Measurements from ENCODE around the gene FBXW7. TPM values are rescaled to one million over a fixed set of nuclear protein-coding genes. Genes with fewer than 3 reads are reported as not detected.
"Not testable (repeated sequence)": the region's sequence is repeated elsewhere in the genome, so short reads cannot be mapped to it uniquely, and the experiment has no call there.

FBXW7 gene
- total RNA-seq, 2 donors from 2014 or later = 32.4 to 39.2 TPM

GRCh38 chr4:152556283-152556682 is 20.4 kb upstream of the FBXW7 start:
- ATAC-seq = no peak
- DNase-seq = no peak

GRCh38 chr4:152554742-152555141 is 18.9 kb upstream of the FBXW7 start:
- ATAC-seq = no peak
- intact Hi-C loops (cut with DNase I, micrococcal nuclease) = no loop called here
- DNase-seq = no peak

More at GRCh38 chr4:152556283-152556682, 20.4 kb upstream of the FBXW7 start:
- intact Hi-C loops (cut with DNase I, micrococcal nuclease) = no loop called here

- DNase-seq; intact Hi-C loops (cut with DNase I, micrococcal nuclease); ATAC-seq: not testable (repeated sequence)
These were observed 14.8 kb upstream of the FBXW7 start for GRCh38 chr4:152550687-152551086.

- DNase-seq (no peak), ATAC-seq (peak; percentile 56)
These were observed 9.2 kb upstream of the FBXW7 start for GRCh38 chr4:152545088-152545487.

GRCh38 chr4:152544533-152544932 is 8.6 kb upstream of the FBXW7 start:
- intact Hi-C loops (cut with DNase I, micrococcal nuclease); ATAC-seq; DNase-seq: not testable (repeated sequence)

More at GRCh38 chr4:152545088-152545487, 9.2 kb upstream of the FBXW7 start:
- intact Hi-C loops (cut with DNase I, micrococcal nuclease) = no loop called here

- ATAC-seq = no peak
- intact Hi-C loops (cut with DNase I, micrococcal nuclease) = no loop called here
These were observed 5.0 kb upstream of the FBXW7 start for GRCh38 chr4:152540941-152541340.

GRCh38 chr4:152540293-152540674 is 4.4 kb upstream of the FBXW7 start:
- intact Hi-C loops (cut with DNase I, micrococcal nuclease) = no loop called here
- ATAC-seq (no peak), DNase-seq (no peak)

More at GRCh38 chr4:152540941-152541340, 5.0 kb upstream of the FBXW7 start:
- DNase-seq = no peak

- ATAC-seq = no peak
- no peak for DNase-seq
- intact Hi-C loops (cut with DNase I, micrococcal nuclease) = no loop called here
These were observed 3.8 kb upstream of the FBXW7 start for GRCh38 chr4:152539556-152540292.

GRCh38 chr4:152537881-152538280 is 2.0 kb upstream of the FBXW7 start:
- DNase-seq = no peak
- intact Hi-C loops (cut with DNase I, micrococcal nuclease) = no loop called here
- ATAC-seq = no peak

- ATAC-seq (peak; percentile 70), DNase-seq (no peak)
- intact Hi-C loops (cut with DNase I, micrococcal nuclease) = no loop called here
These were observed 772 bp upstream of the FBXW7 start for GRCh38 chr4:152536545-152537182.

GRCh38 chr4:152535360-152535902 is 461 bp downstream of the FBXW7 start:
- DNase-seq = peak in 1 of 2 donors; percentile 49
- intact Hi-C loops (cut with DNase I, micrococcal nuclease) = no loop called here
- ATAC-seq = peak; percentile 14

GRCh38 chr4:152534541-152535359 is 1.1 kb downstream of the FBXW7 start:
- ATAC-seq = peak; percentile 19
- intact Hi-C loops (cut with DNase I, micrococcal nuclease) = no loop called here
- peak; percentile 46 to 76 for DNase-seq

- ATAC-seq (no peak), DNase-seq (no peak)
- intact Hi-C loops (cut with DNase I, micrococcal nuclease) = no loop called here
These were observed 4.4 kb downstream of the FBXW7 start for GRCh38 chr4:152531479-152531878.

GRCh38 chr4:152530600-152530999 is 5.3 kb downstream of the FBXW7 start:
- DNase-seq (no peak), ATAC-seq (no peak)
- intact Hi-C loops (cut with DNase I, micrococcal nuclease) = no loop called here

- DNase-seq (no peak), ATAC-seq (no peak)
- intact Hi-C loops (cut with DNase I, micrococcal nuclease) = no loop called here
These were observed 6.0 kb downstream of the FBXW7 start for GRCh38 chr4:152529880-152530279.

- intact Hi-C loops (cut with DNase I, micrococcal nuclease) = no loop called here
- ATAC-seq = no peak
- no peak for DNase-seq
These were observed 7.8 kb downstream of the FBXW7 start for GRCh38 chr4:152528060-152528459.

- ATAC-seq = no peak
- intact Hi-C loops (cut with DNase I, micrococcal nuclease) = no loop called here
- DNase-seq = no peak
These were observed 10.0 kb downstream of the FBXW7 start for GRCh38 chr4:152525878-152526277.

GRCh38 chr4:152524427-152524826 is 11.5 kb downstream of the FBXW7 start:
- ATAC-seq = peak; percentile 27
- no peak for DNase-seq
- intact Hi-C loops (cut with DNase I, micrococcal nuclease) = no loop called here

GRCh38 chr4:152523731-152524130 is 12.2 kb downstream of the FBXW7 start:
- DNase-seq (no peak), ATAC-seq (no peak)
- intact Hi-C loops (cut with DNase I, micrococcal nuclease) = no loop called here

All from left colon (tissue), 2 donors.